GM21381 (cell line): ENCODE measurements around the gene MEIS1.

ENCODE experiments used
- ATAC-seq: cut with Tn5 transposase; IDR thresholded peaks from one replicate; pipeline ENCODE4 v1.9.1; 2021; ENCODE audit warnings: mild to moderate bottlenecking, moderate library complexity; ENCODE audit not compliant: unreplicated experiment

Gene MEIS1

GRCh38 chr2:66498289-66498975, 63.5 kb downstream of the MEIS1 start:
- no peak for ATAC-seq

DNA sequence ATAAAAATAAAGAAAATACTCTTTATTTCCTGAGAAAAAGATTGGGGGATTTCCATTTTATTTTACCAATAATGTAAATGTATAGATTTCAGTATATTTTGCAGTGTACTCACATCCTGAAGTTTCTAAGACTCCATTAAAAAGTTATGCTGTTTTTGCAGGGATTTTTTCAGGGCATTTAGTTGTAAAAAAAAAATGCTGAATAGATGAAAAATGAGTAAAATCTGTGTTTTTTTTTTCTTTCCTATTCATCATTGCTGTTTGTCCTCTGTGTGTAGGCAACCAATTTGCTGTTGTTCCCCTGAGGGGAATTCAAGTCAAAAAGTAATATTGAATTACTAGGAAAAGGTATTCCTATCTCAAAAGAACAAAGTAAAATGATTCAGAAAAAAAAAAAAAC, 66.3 kb downstream of the MEIS1 start:
- ATAC-seq = no peak

GRCh38 chr2:66506265-66506664, 71.3 kb downstream of the MEIS1 start:
- no peak for ATAC-seq

DNA sequence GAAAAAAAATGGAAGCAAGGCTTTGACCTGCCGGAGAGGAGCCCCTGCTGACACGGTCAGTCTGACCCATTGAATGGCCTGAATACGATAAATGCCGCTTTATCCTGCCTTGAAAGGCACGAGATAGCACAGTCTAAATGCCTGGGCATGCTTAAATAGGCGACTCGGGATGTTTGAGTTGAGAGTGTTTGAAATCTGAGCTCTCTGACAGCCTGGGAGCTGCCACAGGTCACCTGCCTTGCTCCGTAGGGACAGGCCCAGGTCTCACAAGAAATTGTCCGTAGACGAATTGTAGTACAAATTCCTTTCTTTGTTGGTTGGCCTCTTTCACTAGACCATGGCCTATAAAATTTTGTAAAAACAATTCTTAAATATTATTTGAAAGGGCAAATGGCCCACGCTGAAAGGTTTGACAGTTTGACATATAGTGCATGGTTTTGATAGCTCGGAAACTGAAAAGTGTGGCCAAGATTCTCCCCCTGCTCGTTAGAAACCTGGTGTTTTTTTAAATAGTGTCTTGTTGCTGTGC, 72.8 kb downstream of the MEIS1 start:
- ATAC-seq = no peak

GRCh38 chr2:66508484-66509071, 73.7 kb downstream of the MEIS1 start:
- no peak for ATAC-seq

- ATAC-seq = no peak
These were observed 74.4 kb downstream of the MEIS1 start for GRCh38 chr2:66509326-66509811.

GRCh38 chr2:66512626-66513025, 77.7 kb downstream of the MEIS1 start:
- no peak for ATAC-seq

- ATAC-seq = no peak
These were observed 80.8 kb downstream of the MEIS1 start for GRCh38 chr2:66515743-66516142.

DNA sequence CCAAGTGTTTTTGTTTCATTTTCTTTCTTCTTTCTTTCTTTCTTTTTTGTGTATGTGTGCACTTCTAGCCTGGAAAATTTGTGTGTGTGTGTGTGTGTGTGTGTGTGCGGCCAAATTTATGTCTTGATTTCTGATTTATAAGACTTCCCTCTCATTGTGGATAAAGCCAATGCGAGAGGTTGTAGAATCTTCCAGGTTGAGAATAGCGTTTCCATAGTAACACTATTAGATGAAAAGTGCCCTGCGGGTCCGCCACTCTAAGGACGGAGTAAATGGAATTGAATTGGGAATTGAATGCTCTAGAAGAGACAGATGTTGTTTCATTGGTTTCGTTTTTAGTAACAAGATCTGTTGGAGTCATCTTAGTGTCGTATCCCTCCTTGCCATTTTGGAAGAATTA, 81.6 kb downstream of the MEIS1 start:
- ATAC-seq = no peak

DNA sequence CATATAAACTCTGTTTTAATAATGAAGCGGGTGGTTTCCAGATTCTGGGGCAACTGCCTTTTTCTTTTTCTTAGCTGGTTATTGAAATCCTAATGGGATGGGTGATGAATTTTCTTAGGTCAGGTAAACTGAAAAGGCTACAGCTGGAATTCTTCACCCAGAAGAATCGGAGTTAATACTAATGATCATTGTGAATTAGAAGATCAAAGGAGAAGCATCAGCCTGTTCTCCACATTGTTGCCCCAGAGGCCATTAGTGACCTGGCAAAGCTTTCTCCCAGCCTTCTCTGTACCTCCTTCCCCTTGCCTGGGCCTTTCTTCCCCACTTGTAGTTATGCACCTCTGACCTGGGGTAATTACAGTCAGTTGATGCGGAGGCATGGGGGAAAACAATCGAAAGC, 82.8 kb downstream of the MEIS1 start:
- no peak for ATAC-seq

DNA sequence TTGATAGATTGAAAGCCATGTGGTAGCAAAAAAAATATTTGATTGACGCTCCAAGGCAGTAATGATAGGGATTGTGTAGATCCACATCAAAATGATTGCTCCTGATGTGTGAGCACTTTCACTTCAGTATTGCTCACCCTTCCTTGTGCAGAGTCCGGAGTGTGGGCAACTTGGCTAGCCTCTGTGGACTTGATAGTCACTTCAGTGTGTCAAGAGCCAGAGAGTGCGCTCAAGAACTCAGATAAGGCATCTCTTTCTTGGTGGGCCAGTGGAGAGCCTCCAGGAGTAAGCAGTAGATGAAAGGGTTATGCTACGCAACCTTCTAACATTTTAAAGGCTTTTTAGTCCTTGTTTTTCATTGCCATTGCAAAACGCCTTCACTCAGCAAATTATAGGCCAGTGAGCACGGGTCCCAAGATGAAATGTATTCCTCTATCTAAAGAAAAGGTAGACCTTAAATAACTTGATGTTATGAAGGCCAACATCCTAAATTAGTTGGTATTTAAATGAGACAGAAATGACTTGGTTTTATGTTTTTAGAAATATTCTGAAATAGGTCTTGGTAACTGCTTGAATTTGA, 84.4 kb downstream of the MEIS1 start:
- ATAC-seq = no peak

DNA sequence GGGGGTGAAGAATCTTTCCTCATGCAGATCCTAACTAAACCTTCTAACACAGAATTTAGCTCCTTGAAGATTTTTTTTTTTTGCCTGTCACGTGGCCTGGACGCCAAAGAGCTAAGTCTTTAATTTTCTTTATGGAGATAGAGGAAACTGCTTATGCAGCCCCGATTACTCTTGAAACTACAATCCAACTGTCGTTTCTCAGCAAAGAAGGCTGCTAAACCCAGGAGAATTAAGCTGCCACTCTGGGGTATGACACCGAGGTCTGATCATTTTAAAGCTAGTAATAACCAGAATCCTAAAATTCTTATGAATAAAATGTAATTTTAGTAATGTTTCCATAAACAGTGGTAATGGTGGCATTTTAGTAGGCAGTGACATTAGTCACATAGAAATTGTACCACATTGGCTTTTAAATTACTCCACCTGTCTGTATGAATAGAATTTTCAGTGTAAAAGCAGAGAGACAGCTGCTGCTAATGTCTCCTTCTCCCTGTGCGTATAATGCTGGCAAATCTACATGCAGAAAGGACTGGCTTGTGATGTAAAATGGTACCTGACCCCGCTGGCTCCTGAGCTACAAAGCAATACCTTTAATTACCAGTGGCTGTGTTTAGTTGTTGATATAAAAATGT, 86.5 kb downstream of the MEIS1 start:
- ATAC-seq = no peak

DNA sequence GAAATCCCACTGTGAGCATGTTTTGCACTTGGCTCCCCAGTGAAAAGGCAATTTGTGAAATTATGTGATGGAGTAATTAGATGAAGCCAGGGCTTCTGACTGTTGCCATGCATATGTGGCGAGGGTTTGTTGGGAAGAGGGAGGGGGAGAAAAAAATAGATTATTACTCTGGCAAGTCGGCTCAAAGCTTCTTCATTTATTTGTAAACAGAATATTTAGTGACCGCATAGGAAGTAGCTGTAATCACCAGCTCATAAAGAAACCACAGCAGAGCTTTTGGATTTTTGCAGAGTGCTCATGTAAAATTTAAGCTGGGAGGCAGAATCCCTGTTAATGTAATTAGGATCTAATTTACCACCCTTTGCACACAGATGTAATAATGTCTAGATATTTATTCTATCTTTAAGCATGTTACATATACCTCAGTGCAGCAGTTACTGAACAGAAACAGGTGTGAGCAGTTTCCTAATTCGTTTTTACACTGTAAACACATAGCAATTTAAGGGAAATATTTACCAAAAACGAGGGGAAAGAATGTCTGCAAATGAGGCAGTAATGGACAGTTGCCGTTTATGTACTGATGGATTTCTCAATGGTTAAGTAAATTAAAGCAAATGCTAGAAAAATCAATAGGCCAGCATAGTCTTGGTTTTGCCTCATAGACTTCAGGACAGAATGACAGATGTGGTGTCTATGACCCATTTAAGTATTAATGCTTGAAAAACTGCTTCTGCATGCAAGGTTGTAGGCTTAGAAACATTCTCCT, 87.9 kb downstream of the MEIS1 start:
- ATAC-seq = no peak

DNA sequence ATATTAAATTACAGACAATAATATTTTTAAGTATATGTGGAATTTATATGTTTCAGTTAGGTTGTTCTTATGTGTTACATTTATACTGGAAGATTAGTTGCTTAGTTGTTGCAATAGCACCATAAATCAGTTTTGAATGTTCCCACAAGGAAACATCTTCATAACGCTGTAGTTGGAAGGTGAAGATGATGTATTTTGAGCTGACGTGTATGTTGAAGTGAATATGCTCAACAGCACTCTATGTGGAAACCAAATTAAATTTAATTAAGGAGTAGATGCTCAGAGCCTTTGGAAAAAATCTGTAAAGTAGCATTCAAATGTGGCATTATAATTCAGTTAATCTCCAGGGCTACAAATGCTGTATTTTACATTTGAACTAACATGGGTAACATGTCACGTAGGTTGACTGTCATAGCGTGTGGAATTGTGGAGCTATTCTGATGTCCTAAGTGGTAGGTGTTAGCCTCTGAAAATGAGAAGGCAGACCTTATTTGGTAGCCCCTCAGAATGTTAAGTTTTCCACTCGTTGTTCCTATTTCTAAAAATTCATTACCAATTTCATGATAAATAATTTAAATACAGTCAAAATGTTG, 88.5 kb downstream of the MEIS1 start:
- ATAC-seq = no peak

DNA sequence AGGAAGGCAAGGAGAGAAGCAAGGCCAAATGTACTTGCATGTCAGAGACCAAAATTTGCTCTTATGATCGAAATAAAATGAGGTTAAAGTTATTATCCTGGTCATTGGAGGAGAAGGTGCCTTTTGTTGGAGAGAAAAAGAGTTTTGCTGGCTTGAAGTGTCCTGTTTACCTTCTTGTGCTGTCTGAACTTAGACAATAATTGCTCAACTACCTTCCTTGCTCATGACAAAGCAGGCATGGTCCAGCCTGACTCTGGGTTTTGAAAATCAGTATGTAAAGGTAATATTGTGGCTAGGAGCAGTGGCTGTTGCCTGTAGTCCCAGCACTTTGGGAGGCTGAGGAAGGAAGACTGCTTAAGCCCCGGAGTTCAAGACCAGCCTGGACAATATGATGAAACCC, 89.1 kb downstream of the MEIS1 start:
- ATAC-seq = no peak

- no peak for ATAC-seq
These were observed 90.7 kb downstream of the MEIS1 start for GRCh38 chr2:66525606-66526005.

DNA sequence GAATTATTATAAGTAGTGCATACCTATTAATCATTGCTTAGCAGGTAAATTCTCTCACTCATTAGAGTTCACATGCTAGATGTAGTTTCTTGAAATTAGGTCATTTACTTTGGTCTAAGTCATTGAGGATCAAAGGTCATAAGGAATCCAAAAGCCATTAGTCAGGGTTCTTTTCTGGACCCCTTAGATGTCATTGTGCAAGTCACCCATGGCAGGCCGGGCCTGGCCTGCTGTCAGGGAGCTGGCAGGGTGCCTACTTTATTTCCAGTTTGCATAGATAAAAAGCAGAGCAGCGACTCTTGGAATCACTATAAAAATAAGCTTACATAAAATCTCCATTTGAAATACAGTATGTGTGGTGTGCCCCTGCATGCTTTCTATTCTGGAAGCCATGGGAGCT, 91.3 kb downstream of the MEIS1 start:
- ATAC-seq = no peak

- no peak for ATAC-seq
These were observed 94.2 kb downstream of the MEIS1 start for GRCh38 chr2:66528974-66529724.

GRCh38 chr2:66530651-66531050, 95.7 kb downstream of the MEIS1 start:
- ATAC-seq = no peak

- ATAC-seq = no peak
These were observed 96.2 kb downstream of the MEIS1 start for GRCh38 chr2:66531155-66531554.
